CD4-positive, alpha-beta T cell (primary cell): ENCODE data around the gene IMPDH2. TPM values are rescaled to one million over a fixed set of nuclear protein-coding genes. Genes with fewer than 3 reads are reported as not detected.

Experiments used
- ATAC-seq: fragments of 200-7000 bp; cut with Tn5 transposase; one replicate; pipeline ENCODE4 v1.10.0; 2022; ENCODE audit warnings: mild to moderate bottlenecking; ENCODE audit not compliant: poor library complexity
- CTCF ChIA-PET: fragments of 350-600 bp; sonication (Branson Sonifier 250); formaldehyde crosslinking; loops from one replicate; lab custom pipeline; 2021; ENCODE audit warnings: antibody characterized with exemption, inconsistent platforms; lab: Charles Lee
- POLR2A ChIA-PET: fragments of 350-600 bp; sonication (Branson Sonifier 250); formaldehyde crosslinking; loops from one replicate; lab custom pipeline; 2021; ENCODE audit warnings: antibody characterized with exemption, inconsistent platforms; lab: Charles Lee
- DNase-seq, 14 experiments: peaks; one replicate each; pipeline ENCODE4 v3.0.0-alpha.2; 2013 to 2020; ENCODE audit warnings: mixed read lengths in 2 of 14
- H3K27ac ChIP-seq, 2 donors: one replicate each; pipeline versions ENCODE4 v1.5.1 to v1.7.0; 2013; ENCODE audit warnings: low read length in 2 of 2, low read depth in 1 of 2, mild to moderate bottlenecking in 1 of 2
- H3K27me3 ChIP-seq, 2 experiments: 1 replicate in 1 of 2; 2 replicates in 1 of 2; pipeline versions ENCODE4 v1.6.1 to v1.7.0; 2013; ENCODE audit warnings: low read length in 2 of 2, control low read depth in 1 of 2, mild to moderate bottlenecking in 1 of 2, moderate library complexity in 1 of 2; ENCODE audit not compliant: insufficient read depth in 2 of 2, control insufficient read depth in 1 of 2
- H3K36me3 ChIP-seq: one replicate; pipeline ENCODE4 v1.6.1; 2013; ENCODE audit warnings: low read length, control low read depth; ENCODE audit not compliant: insufficient read depth
- H3K4me1 ChIP-seq: one replicate; pipeline ENCODE4 v1.6.1; 2013; ENCODE audit warnings: low read length, control low read depth; ENCODE audit not compliant: insufficient read depth
- H3K4me3 ChIP-seq: one replicate; pipeline ENCODE4 v1.5.1; 2013; ENCODE audit warnings: mild to moderate bottlenecking, low read length, moderate library complexity
- H3K9me3 ChIP-seq, 2 experiments: 1 replicate in 1 of 2; 2 replicates in 1 of 2; pipeline versions ENCODE4 v1.6.1 to v1.7.0; 2013; ENCODE audit warnings: low read length in 2 of 2, mild to moderate bottlenecking in 2 of 2, control low read depth in 1 of 2, moderate library complexity in 1 of 2; ENCODE audit not compliant: control insufficient read depth in 1 of 2, insufficient read depth in 1 of 2
- H3K27ac Mint-ChIP-seq: one replicate; pipeline ENCODE4 v1.8.0; 2020; ENCODE audit warnings: mixed read lengths
- H3K27me3 Mint-ChIP-seq: one replicate; pipeline ENCODE4 v1.8.0; 2021; ENCODE audit warnings: mixed read lengths
- H3K36me3 Mint-ChIP-seq: one replicate; pipeline ENCODE4 v1.8.0; 2021; ENCODE audit warnings: low read depth, mixed read lengths
- H3K4me1 Mint-ChIP-seq: one replicate; pipeline ENCODE4 v1.8.0; 2021; ENCODE audit warnings: low read depth, mixed read lengths
- H3K4me3 Mint-ChIP-seq: one replicate; pipeline ENCODE4 v1.8.0; 2020; ENCODE audit warnings: mild to moderate bottlenecking, mixed read lengths
- H3K9me3 Mint-ChIP-seq: one replicate; pipeline ENCODE4 v1.8.0; 2020; ENCODE audit warnings: mixed read lengths
- CTCF ChIP-seq: fragments of 200-600 bp; IDR thresholded peaks from one replicate; pipeline ENCODE4 v1.8.0; 2022; ENCODE audit warnings: antibody characterized with exemption, mild to moderate bottlenecking
- intact Hi-C, 2 experiments: fragments of 100-400 bp; cut with DNase I in 1 of 2; cut with micrococcal nuclease in 1 of 2; formaldehyde crosslinking; loops; one replicate each; pipeline versions ENCODE4 v1.15.1 to v1.9.0; 2023 to 2025; cut with DNase I, micrococcal nuclease
- total RNA-seq, 174 experiments: library from RNA in 2 of 174; stranded (reverse) in 2 of 174; gene quantifications; one replicate each; pipeline ENCODE4 v1.2.3 and lab custom pipeline; 2021 to 2026

Gene IMPDH2
- total RNA-seq, 2 experiments from 2014 or later = 133 to 135 TPM

GRCh38 chr3:49007068-49007770, 22.0 kb downstream of the IMPDH2 start, which contains the start of gene WDR6:
Gene WDR6 (plus strand): TSS chr3:49007391. CDS start chr3:49007432, 41 bp downstream.
- CTCF ChIA-PET = interaction anchor here (0.7 to 5.2 kb wide), 8 partner anchors 9 to 89 kb away, joined by 3 to 100 read pairs (median 10); partner anchors contain the start of genes ARIH2, IMPDH2, NDUFAF3 and P4HTM

GRCh38 chr3:49006408-49007067, 22.7 kb downstream of the IMPDH2 start:
- no peaks in the 10 kb centered on the region for H3K27me3 ChIP-seq
- no peaks in the 10 kb centered on the region for H3K9me3 ChIP-seq
- peak overlapping the region; percentile 97 for H3K27ac Mint-ChIP-seq
- H3K36me3 Mint-ChIP-seq = peaks cover 16% of the 10 kb centered on the region
- ChIA-PET POLR2A (interaction anchor here (0.7 to 8.0 kb wide), 24 partner anchors 10 to 738 kb away, joined by 3 to 331 read pairs (median 6); partner anchors contain the start of genes ARIH2, CCDC71, DAG1 and DALRD3), CTCF (interaction anchor here (0.7 to 5.2 kb wide), 8 partner anchors 10 to 88 kb away, joined by 3 to 100 read pairs (median 10); partner anchors contain the start of genes ARIH2, IMPDH2, NDUFAF3 and P4HTM)
- no peaks in the 10 kb centered on the region for H3K9me3 Mint-ChIP-seq
- DNase-seq (peak in 3 of 14 experiments; percentile 24 to 57 (median 46)), ATAC-seq (no peak)
- H3K27ac ChIP-seq = peak overlapping the region; percentile 89 to 99
- intact Hi-C loops = loop anchor here (1.0 to 5.0 kb wide), 8 partner anchors 12 to 1494 kb away; partner anchors contain the start of genes DALRD3 (in 1 of the 2), ELP6 (in 1 of the 2), IMPDH2 (in 1 of the 2) and NME6 (in 1 of the 2)
- H3K4me3 ChIP-seq = peak overlapping the region; percentile 99
- H3K36me3 ChIP-seq = peaks cover 14% of the 10 kb centered on the region
- TF ChIP-seq CTCF = no peak
- peaks cover 25% of the 10 kb centered on the region for H3K4me1 ChIP-seq
- peak overlapping the region; percentile 99 for H3K4me3 Mint-ChIP-seq
- H3K27me3 Mint-ChIP-seq = no peaks in the 10 kb centered on the region
- peaks cover 24% of the 10 kb centered on the region for H3K4me1 Mint-ChIP-seq

More at GRCh38 chr3:49007068-49007770, 22.0 kb downstream of the IMPDH2 start, which contains the start of gene WDR6:
- H3K4me3 ChIP-seq = peak within 1 kb of the TSS; percentile 99
- intact Hi-C loops = loop anchor here (1.0 to 5.0 kb wide), 8 partner anchors 11 to 1495 kb away; partner anchors contain the start of genes DALRD3 (in 1 of the 2), ELP6 (in 1 of the 2), IMPDH2 (in 1 of the 2) and NME6 (in 1 of the 2)
- POLR2A ChIA-PET = interaction anchor here (0.5 to 8.0 kb wide), 27 partner anchors 9 to 738 kb away, joined by 3 to 331 read pairs (median 4); partner anchors contain the start of genes ARIH2, CCDC71, DAG1 and DALRD3
- DNase-seq = peak; percentile 93 to 99 (median 96)
- Mint-ChIP-seq H3K27ac (peak within 1 kb of the TSS; percentile 97), H3K4me3 (peak within 1 kb of the TSS; percentile 99), H3K36me3 (peaks cover 23% of the 10 kb centered on the region), H3K27me3 (no peaks in the 10 kb centered on the region), H3K9me3 (no peaks in the 10 kb centered on the region), H3K4me1 (peaks cover 27% of the 10 kb centered on the region)
- H3K27ac ChIP-seq = peak within 1 kb of the TSS; percentile 89 to 99
- H3K27me3 ChIP-seq = no peaks in the 10 kb centered on the region
- H3K36me3 ChIP-seq = peaks cover 19% of the 10 kb centered on the region
- H3K9me3 ChIP-seq = no peaks in the 10 kb centered on the region
- peak; percentile 19 for TF ChIP-seq CTCF
- H3K4me1 ChIP-seq = peaks cover 25% of the 10 kb centered on the region
- ATAC-seq = peak; percentile 86

GRCh38 chr3:49005998-49006397, 23.2 kb downstream of the IMPDH2 start:
- intact Hi-C loops = loop anchor here (2.0 to 5.0 kb wide), 4 partner anchors 15 to 1494 kb away; partner anchors contain the start of genes ELP6 (in 1 of the 2), NME6 (in 1 of the 2) and P4HTM (in 1 of the 2)
- peak overlapping the region; percentile 99 for H3K4me3 Mint-ChIP-seq
- Histone ChIP-seq H3K9me3 (no peaks in the 10 kb centered on the region), H3K4me1 (peaks cover 25% of the 10 kb centered on the region), H3K36me3 (peaks cover 12% of the 10 kb centered on the region), H3K4me3 (peak overlapping the region; percentile 99), H3K27me3 (no peaks in the 10 kb centered on the region), H3K27ac (no peak overlapping the region)
- H3K4me1 Mint-ChIP-seq = peaks cover 24% of the 10 kb centered on the region
- ChIA-PET POLR2A (interaction anchor here (2.3 to 8.0 kb wide), 4 partner anchors 16 to 114 kb away, joined by 17 to 331 read pairs (median 98); partner anchors contain the start of genes DALRD3, NDUFAF3, P4HTM and QRICH1), CTCF (interaction anchor here (4.3 to 5.2 kb wide), 2 partner anchors 16 to 17 kb away, joined by 59 to 100 read pairs; partner anchors contain the start of genes NDUFAF3 and P4HTM)
- no peak for DNase-seq
- no peaks in the 10 kb centered on the region for H3K27me3 Mint-ChIP-seq
- no peaks in the 10 kb centered on the region for H3K9me3 Mint-ChIP-seq
- no peak for TF ChIP-seq CTCF
- H3K36me3 Mint-ChIP-seq = peaks cover 14% of the 10 kb centered on the region
- no peak for ATAC-seq
- H3K27ac Mint-ChIP-seq = peak overlapping the region; percentile 97
